SK-N-SH (cell line): ENCODE results near the gene PCLO. TPM values are rescaled to one million over a fixed set of nuclear protein-coding genes. Genes with fewer than 3 reads are reported as not detected.

Experiments used
- CTCF ChIA-PET: fragments of 300-600, 350-600 bp; formaldehyde crosslinking; extraction: SDS; loops from one replicate; lab custom pipeline; 2021; lab: Yijun Ruan, JAX
- POLR2A ChIA-PET: fragments of 350-600 bp; sonication (Branson Sonifier 250); formaldehyde crosslinking; extraction: SDS; loops from one replicate; lab custom pipeline; 2020; ENCODE audit warnings: antibody characterized with exemption, inconsistent platforms; lab: Yijun Ruan, JAX
- DNase-seq: peaks from one replicate; pipeline ENCODE4 v3.0.0; 2012
- H2AFZ ChIP-seq: fragments of 200-600 bp; sonication (generic); 2 replicates; pipeline ENCODE4 v1.8.1; 2016; ENCODE audit warnings: antibody characterized with exemption, mild to moderate bottlenecking, low read depth
- H3F3A ChIP-seq: fragments of 200-600 bp; sonication (generic); replicated peaks from 2 replicates; pipeline ENCODE3; 2016; ENCODE audit warnings: antibody characterized with exemption, mild to moderate bottlenecking; ENCODE audit not compliant: insufficient read depth
- H3K27ac ChIP-seq, 2 experiments: fragments of 200-500 bp in 1 of 2; fragments of 200-600 bp in 1 of 2; sonication (Bioruptor generic) in 1 of 2; sonication (generic), shearing (Covaris generic) in 1 of 2; 2 replicates each; pipeline versions ENCODE4 v1.5.1 to v1.6.1; 2014 to 2016; ENCODE audit warnings: low read depth in 2 of 2, inconsistent platforms in 1 of 2, low read length in 1 of 2, mild to moderate bottlenecking in 1 of 2, mixed read lengths in 1 of 2
- H3K27me3 ChIP-seq: fragments of 200-600 bp; sonication (generic), shearing (Covaris generic); 2 replicates; pipeline ENCODE4 v1.6.1; 2016; ENCODE audit warnings: mixed run types; ENCODE audit not compliant: insufficient read depth
- H3K36me3 ChIP-seq, 2 experiments: fragments of 200-500 bp in 1 of 2; fragments of 200-600 bp in 1 of 2; sonication (Bioruptor generic) in 1 of 2; sonication (generic) in 1 of 2; replicated peaks in 1 of 2; 2 replicates each; pipeline versions ENCODE3 to v1.5.1; 2014 to 2016; ENCODE audit warnings: low read length in 1 of 2, mild to moderate bottlenecking in 1 of 2; ENCODE audit not compliant: insufficient read depth in 2 of 2, control insufficient read depth in 1 of 2
- H3K4me1 ChIP-seq, 2 experiments: fragments of 200-500 bp in 1 of 2; fragments of 200-600 bp in 1 of 2; sonication (Bioruptor generic) in 1 of 2; sonication (generic), shearing (Covaris generic) in 1 of 2; 2 replicates each; pipeline versions ENCODE4 v1.5.1 to v1.6.1; 2014 to 2016; ENCODE audit warnings: low read depth in 1 of 2, low read length in 1 of 2, mixed run types in 1 of 2; ENCODE audit not compliant: insufficient read depth in 2 of 2, control insufficient read depth in 1 of 2
- H3K4me2 ChIP-seq: fragments of 200-600 bp; sonication (generic), shearing (Covaris generic); 2 replicates; pipeline ENCODE4 v1.6.1; 2017; ENCODE audit warnings: mixed run types
- H3K4me3 ChIP-seq, 2 experiments: fragments of 200-500 bp in 1 of 2; fragments of 200-600 bp in 1 of 2; sonication (Bioruptor generic) in 1 of 2; sonication (generic), shearing (Covaris generic) in 1 of 2; 2 replicates each; pipeline versions ENCODE4 v1.5.1 to v1.8.1; 2014 to 2016; ENCODE audit warnings: low read depth in 2 of 2, inconsistent platforms in 1 of 2, low read length in 1 of 2, mild to moderate bottlenecking in 1 of 2, mixed read lengths in 1 of 2, moderate library complexity in 1 of 2
- H3K79me2 ChIP-seq: fragments of 200-600 bp; sonication (generic); 2 replicates; pipeline ENCODE4 v1.8.1; 2017; ENCODE audit warnings: mild to moderate bottlenecking; ENCODE audit not compliant: insufficient read depth
- H3K9ac ChIP-seq: fragments of 200-600 bp; sonication (generic); 2 replicates; pipeline ENCODE4 v1.6.1; 2017; ENCODE audit warnings: mixed run types
- H3K9me2 ChIP-seq: fragments of 200-600 bp; sonication (generic); 2 replicates; pipeline ENCODE4 v1.6.1; 2017; ENCODE audit warnings: mixed run types
- H3K9me3 ChIP-seq: fragments of 200-600 bp; sonication (generic); 2 replicates; pipeline ENCODE4 v1.6.1; 2017; ENCODE audit warnings: mixed run types, mild to moderate bottlenecking, moderate library complexity
- H4K20me1 ChIP-seq: fragments of 200-600 bp; sonication (generic); 2 replicates; pipeline ENCODE4 v1.6.1; 2017; ENCODE audit warnings: mild to moderate bottlenecking, mixed run types; ENCODE audit not compliant: insufficient read depth
- CHD2 ChIP-seq: fragments of 150-350 bp; IDR thresholded peaks from 2 replicates; pipeline ENCODE4 v1.6.1; 2018; ENCODE audit warnings: low read length; ENCODE audit not compliant: partially characterized antibody
- CTCF ChIP-seq: fragments of 200-600 bp; sonication (generic); IDR thresholded peaks from 2 replicates; pipeline ENCODE4 v1.6.1; 2017; ENCODE audit warnings: antibody characterized with exemption, mild to moderate bottlenecking, moderate library complexity
- ELF1 ChIP-seq: IDR thresholded peaks from 2 replicates; pipeline ENCODE4 v1.4.0; 2012
- EP300 ChIP-seq, 2 experiments: IDR thresholded peaks; 2 replicates each; pipeline versions ENCODE4 v1.4.0 to v1.6.1; 2012; ENCODE audit warnings: borderline replicate concordance in 1 of 2, low read depth in 1 of 2, low read length in 1 of 2
- FOXJ3 ChIP-seq: sonication (generic); formaldehyde crosslinking; IDR thresholded peaks from 2 replicates; pipeline ENCODE4 v1.5.1; 2020; ENCODE audit warnings: mild to moderate bottlenecking, missing genetic modification reagents
- FOXM1 ChIP-seq: IDR thresholded peaks from 2 replicates; pipeline ENCODE4 v1.4.0; 2012; ENCODE audit warnings: low read depth, mild to moderate bottlenecking
- GABPA ChIP-seq: IDR thresholded peaks from 2 replicates; pipeline ENCODE4 v1.4.0; 2012; ENCODE audit warnings: low read depth, mild to moderate bottlenecking
- GATA2 ChIP-seq: sonication (generic); formaldehyde crosslinking; IDR thresholded peaks from 2 replicates; pipeline ENCODE4 v1.5.0; 2020; ENCODE audit warnings: mild to moderate bottlenecking, missing genetic modification reagents
- IRF3 ChIP-seq: fragments of 150-350 bp; IDR thresholded peaks from 2 replicates; pipeline ENCODE4 v1.6.1; 2016; ENCODE audit warnings: mild to moderate bottlenecking, low read depth, low read length
- MAX ChIP-seq: IDR thresholded peaks from 2 replicates; pipeline ENCODE4 v1.4.0; 2012; ENCODE audit warnings: low read depth
- MEF2A ChIP-seq: IDR thresholded peaks from 2 replicates; pipeline ENCODE4 v1.4.0; 2012; ENCODE audit warnings: low read depth, borderline replicate concordance
- NFIC ChIP-seq: IDR thresholded peaks from 2 replicates; pipeline ENCODE4 v1.4.0; 2012; ENCODE audit warnings: borderline replicate concordance
- NRF1 ChIP-seq: IDR thresholded peaks from 2 replicates; pipeline ENCODE4 v1.6.1; 2012; ENCODE audit warnings: low read depth, mild to moderate bottlenecking, low read length
- PBX3 ChIP-seq: IDR thresholded peaks from 2 replicates; pipeline ENCODE4; 2012
- POLR2AphosphoS5 ChIP-seq: IDR thresholded peaks from 2 replicates; pipeline ENCODE4 v1.6.1; 2012; ENCODE audit warnings: low read depth, low read length
- RAD21 ChIP-seq: IDR thresholded peaks from 2 replicates; pipeline ENCODE4 v1.6.1; 2012; ENCODE audit warnings: mild to moderate bottlenecking, low read length
- RFX5 ChIP-seq: IDR thresholded peaks from 2 replicates; pipeline ENCODE4 v1.6.1; 2012; ENCODE audit warnings: mild to moderate bottlenecking, improper control_type of control experiment, low read length
- RXRA ChIP-seq: IDR thresholded peaks from 2 replicates; pipeline ENCODE4 v1.4.0; 2012; ENCODE audit warnings: low read depth, mild to moderate bottlenecking, borderline replicate concordance
- SMC3 ChIP-seq: IDR thresholded peaks from 2 replicates; pipeline ENCODE4 v1.6.1; 2012; ENCODE audit warnings: low read depth, low read length, improper control_type of control experiment
- TAF1 ChIP-seq: IDR thresholded peaks from 2 replicates; pipeline ENCODE4 v1.6.1; 2012; ENCODE audit warnings: low read depth, mild to moderate bottlenecking, low read length, moderate library complexity, borderline replicate concordance
- TCF12 ChIP-seq: IDR thresholded peaks from 2 replicates; pipeline ENCODE4 v1.4.0; 2012
- USF2 ChIP-seq: fragments of 150-350 bp; IDR thresholded peaks from 2 replicates; pipeline ENCODE4 v1.6.1; 2017; ENCODE audit warnings: antibody characterized with exemption, low read length, low read depth, borderline replicate concordance
- YY1 ChIP-seq: IDR thresholded peaks from 2 replicates; pipeline ENCODE4 v1.4.0; 2012; ENCODE audit warnings: low read depth, mild to moderate bottlenecking
- WGBS: methylation state at CpG from one replicate; pipeline ENCODE4 v1.1.6; 2017; ENCODE audit warnings: low lambda C conversion rate; 5-methylcytosine and 5-hydroxymethylcytosine counted together
- polyA plus RNA-seq, 3 experiments: library from polyadenylated mRNA; depleted of rRNA; stranded (reverse); fragments of >200 nt; gene quantifications; 2 replicates each; pipeline ENCODE4 v1.2.3, GENCODE V29; 2012

Gene PCLO
- polyA plus RNA-seq, 1 of the 3 experiments (the other 2 are of a cell fraction), result 0.51 TPM

- Histone ChIP-seq H3K4me2 (no peak overlapping the region), H3F3A (no peaks in the 10 kb centered on the region), H3K27ac (no peak overlapping the region), H3K9me3 (no peaks in the 10 kb centered on the region), H3K27me3 (no peaks in the 10 kb centered on the region), H2AFZ (no peak overlapping the region), H3K9ac (no peak overlapping the region), H4K20me1 (no peaks in the 10 kb centered on the region), H3K4me3 (no peak overlapping the region), H3K4me1 (peaks cover 0 to 4% of the 10 kb centered on the region in 2 experiments; a peak in 2 of 4 replicates), H3K36me3 (no peaks in the 10 kb centered on the region), H3K9me2 (no peaks in the 10 kb centered on the region), H3K79me2 (no peaks in the 10 kb centered on the region)
- CTCF ChIA-PET, result no interaction called here
- TF ChIP-seq ELF1 (no peak), FOXJ3 (CRISPR knock-in tag) (no peak), CHD2 (no peak), IRF3 (no peak), FOXM1 (no peak), RAD21 (no peak), RXRA (no peak), MEF2A (no peak), NRF1 (no peak), POLR2AphosphoS5 (no peak), RFX5 (no peak), TCF12 (no peak)
- POLR2A ChIA-PET, result no interaction called here
- 81% methylated on average over 1 of the region's 1 CpG for WGBS
- DNase-seq, result no peak
Measured at GRCh38 chr7:83011954-83012353, 150.7 kb downstream of the PCLO start.

GRCh38 chr7:83005410-83005809 is 157.3 kb downstream of the PCLO start:
- H3K36me3 ChIP-seq, result no peaks in the 10 kb centered on the region
- 4% methylated on average over 1 of the region's 1 CpG for WGBS
- no peaks in the 10 kb centered on the region for H3K79me2 ChIP-seq
- H2AFZ ChIP-seq, result no peak overlapping the region
- no peak overlapping the region for H3K27ac ChIP-seq
- no peaks in the 10 kb centered on the region; a peak in 1 of 4 replicates for H3K4me1 ChIP-seq
- ChIA-PET POLR2A (no interaction called here), CTCF (interaction anchor here (0.6 to 1.2 kb wide), 5 partner anchors 9 to 170 kb away, joined by 3 to 6 read pairs (median 3); no protein-coding TSS in a partner anchor)
- no peaks in the 10 kb centered on the region for H3K9me2 ChIP-seq
- no peaks in the 10 kb centered on the region for H3F3A ChIP-seq
- no peak overlapping the region for H3K9ac ChIP-seq
- no peak overlapping the region for H3K4me2 ChIP-seq
- H3K4me3 ChIP-seq, result no peak overlapping the region
- H3K9me3 ChIP-seq, result no peaks in the 10 kb centered on the region
- no peaks in the 10 kb centered on the region for H3K27me3 ChIP-seq
- H4K20me1 ChIP-seq, result no peaks in the 10 kb centered on the region
- no peak for DNase-seq
- TF ChIP-seq TAF1, result no peak
- no peak for TF ChIP-seq RFX5
- peak; percentile 54 for TF ChIP-seq CTCF
- TF ChIP-seq IRF3, result no peak
- no peak for TF ChIP-seq USF2
- peak; percentile 18; the same call in 1 of the 2 replicates for TF ChIP-seq SMC3
- TF ChIP-seq MAX, result no peak
- no peak for TF ChIP-seq YY1
- TF ChIP-seq GATA2 (CRISPR knock-in tag), result no peak
- no peak for TF ChIP-seq PBX3
- peak; percentile 39; the same call in 1 of the 2 replicates for TF ChIP-seq RAD21
- no peak for TF ChIP-seq EP300 (IDR thresholded peaks at IDR 0.05; ENCODE audit: borderline replicate concordance in 1 of 2, low read depth in 1 of 2, low read length in 1 of 2)
- no peak for TF ChIP-seq ELF1
- no peak for TF ChIP-seq GABPA
- no peak for TF ChIP-seq NFIC
- TF ChIP-seq FOXM1, result no peak
